H1 (cell line): ENCODE results near the gene POU2F1. TPM values are rescaled to one million over a fixed set of nuclear protein-coding genes. Genes with fewer than 3 reads are reported as not detected.

ENCODE experiments used
- CTCF ChIA-PET: fragments of 300-600 bp; sonication (Branson Sonifier 250); formaldehyde crosslinking; loops from one replicate; lab custom pipeline; 2021; ENCODE audit not compliant: partially characterized antibody; lab: Charles Lee
- POLR2A ChIA-PET: fragments of 300-600 bp; sonication (Branson Sonifier 250); formaldehyde crosslinking; loops from one replicate; lab custom pipeline; 2021; ENCODE audit warnings: inconsistent platforms; ENCODE audit not compliant: partially characterized antibody; lab: Charles Lee
- DNase-seq, 2 experiments: peaks; one replicate each; pipeline versions ENCODE4 v3.0.0 to v3.0.0-alpha.2; 2010 to 2022; ENCODE audit warnings: low spot score in 2 of 2, low read depth in 1 of 2, mixed read lengths in 1 of 2
- FAIRE-seq: peaks from 2 replicates; lab custom pipeline; 2011; peaks lifted over from hg19 to GRCh38; lab: Jason Lieb, UNC
- H2AFZ ChIP-seq: 2 replicates; pipeline ENCODE4 v1.8.1; 2012; ENCODE audit warnings: low read length, inconsistent platforms
- H2AK5ac ChIP-seq: 2 replicates; pipeline ENCODE4 v1.6.1; 2013; ENCODE audit warnings: low read depth, low read length
- H2BK120ac ChIP-seq: replicated peaks from 2 replicates; pipeline ENCODE3; 2013; ENCODE audit warnings: low read depth, low read length, inconsistent platforms
- H2BK12ac ChIP-seq: 2 replicates; pipeline ENCODE4 v1.6.1; 2013; ENCODE audit warnings: low read depth, low read length
- H2BK15ac ChIP-seq: 2 replicates; pipeline ENCODE4 v1.6.1; 2013; ENCODE audit warnings: low read length
- H2BK20ac ChIP-seq: 2 replicates; pipeline ENCODE4 v1.6.1; 2013; ENCODE audit warnings: low read length
- H2BK5ac ChIP-seq: 2 replicates; pipeline ENCODE4 v1.6.1; 2013; ENCODE audit warnings: low read depth, low read length
- H3K14ac ChIP-seq: 2 replicates; pipeline ENCODE4 v1.6.1; 2013; ENCODE audit warnings: inconsistent platforms; ENCODE audit not compliant: insufficient read length
- H3K18ac ChIP-seq: 2 replicates; pipeline ENCODE4 v1.6.1; 2013; ENCODE audit warnings: low read length; ENCODE audit errors: extremely low read depth
- H3K23ac ChIP-seq: 2 replicates; pipeline ENCODE4 v1.6.1; 2013; ENCODE audit warnings: inconsistent platforms; ENCODE audit not compliant: insufficient read length
- H3K23me2 ChIP-seq: 2 replicates; pipeline ENCODE4 v1.6.1; 2013; ENCODE audit warnings: low read depth, low read length
- H3K27ac ChIP-seq: 2 replicates; pipeline ENCODE4 v1.6.1; 2011; ENCODE audit warnings: low read depth, low read length, inconsistent platforms
- H3K27me3 ChIP-seq, 4 experiments: replicated peaks in 1 of 4; 1 replicate in 1 of 4; 2 replicates in 3 of 4; pipeline versions ENCODE4 v1.6.1 to v1.8.1; 2011 to 2013; ENCODE audit warnings: low read length in 3 of 4, mild to moderate bottlenecking in 3 of 4, inconsistent platforms in 2 of 4, mixed read lengths in 2 of 4, moderate library complexity in 1 of 4; ENCODE audit not compliant: control insufficient read depth in 3 of 4, insufficient read depth in 3 of 4; ENCODE audit errors: extremely low read depth in 1 of 4
- H3K36me3 ChIP-seq, 4 experiments: 2 replicates each; pipeline versions ENCODE4 v1.6.1 to v1.8.1; 2011 to 2013; ENCODE audit warnings: mild to moderate bottlenecking in 4 of 4, low read length in 3 of 4, moderate library complexity in 2 of 4, control low read depth in 1 of 4, inconsistent platforms in 1 of 4; ENCODE audit not compliant: insufficient read depth in 4 of 4, control insufficient read depth in 2 of 4
- H3K4ac ChIP-seq: replicated peaks from 2 replicates; pipeline ENCODE3; 2013; ENCODE audit warnings: low read length, low read depth, mixed read lengths, inconsistent platforms; ENCODE audit not compliant: insufficient read length
- H3K4me1 ChIP-seq, 4 experiments: replicated peaks in 1 of 4; 1 replicate in 1 of 4; 2 replicates in 3 of 4; pipeline versions ENCODE4 v1.6.1 to v1.8.1; 2011 to 2013; ENCODE audit warnings: low read length in 3 of 4, inconsistent platforms in 2 of 4, mixed read lengths in 1 of 4; ENCODE audit not compliant: insufficient read depth in 4 of 4, control insufficient read depth in 3 of 4
- H3K4me2 ChIP-seq, 2 experiments: 2 replicates each; pipeline versions ENCODE4 v1.6.1 to v1.8.1; 2011 to 2013; ENCODE audit warnings: low read depth in 2 of 2, low read length in 2 of 2, control low read depth in 1 of 2, inconsistent platforms in 1 of 2, mild to moderate bottlenecking in 1 of 2; ENCODE audit not compliant: insufficient read depth in 1 of 2
- H3K4me3 ChIP-seq, 4 experiments: fragments of 200-600, 300-600 bp in 1 of 4; sonication (generic), shearing (Covaris generic), sonication (Bioruptor Twin) in 1 of 4; 2 replicates each; pipeline versions ENCODE4 v1.5.1 to v1.8.1; 2011 to 2016; ENCODE audit warnings: low read length in 4 of 4, low read depth in 3 of 4, control low read depth in 2 of 4, inconsistent platforms in 2 of 4, mild to moderate bottlenecking in 2 of 4, mixed read lengths in 1 of 4, moderate library complexity in 1 of 4; ENCODE audit not compliant: insufficient read depth in 2 of 4; ENCODE audit errors: extremely low read depth in 1 of 4
- H3K56ac ChIP-seq: replicated peaks from 2 replicates; pipeline ENCODE3; 2013; ENCODE audit warnings: low read depth, mild to moderate bottlenecking, mixed read lengths, low read length, inconsistent platforms; ENCODE audit not compliant: insufficient read length
- H3K79me1 ChIP-seq: 2 replicates; pipeline ENCODE4 v1.6.1; 2013; ENCODE audit warnings: low read depth, low read length, control low read depth
- H3K79me2 ChIP-seq, 2 experiments: 2 replicates each; pipeline versions ENCODE4 v1.6.1 to v1.8.1; 2012 to 2013; ENCODE audit warnings: low read length in 2 of 2, mild to moderate bottlenecking in 2 of 2, inconsistent platforms in 1 of 2; ENCODE audit not compliant: insufficient read depth in 2 of 2, control insufficient read depth in 1 of 2
- H3K9ac ChIP-seq, 4 experiments: replicated peaks in 1 of 4; 1 replicate in 1 of 4; 2 replicates in 3 of 4; pipeline versions ENCODE4 v1.6.1 to v1.8.1; 2011 to 2013; ENCODE audit warnings: low read depth in 3 of 4, low read length in 3 of 4, control low read depth in 2 of 4, mild to moderate bottlenecking in 2 of 4, moderate library complexity in 2 of 4, inconsistent platforms in 1 of 4; ENCODE audit errors: extremely low read depth in 1 of 4
- H3K9me3 ChIP-seq, 2 experiments: 2 replicates each; pipeline versions ENCODE4 v1.6.1 to v1.8.1; 2012 to 2013; ENCODE audit warnings: mild to moderate bottlenecking in 2 of 2, moderate library complexity in 2 of 2, control low read depth in 1 of 2, inconsistent platforms in 1 of 2, low read depth in 1 of 2, low read length in 1 of 2, mixed read lengths in 1 of 2; ENCODE audit not compliant: insufficient read depth in 2 of 2
- H4K20me1 ChIP-seq, 2 experiments: replicated peaks in 1 of 2; 2 replicates each; pipeline versions ENCODE3 to v1.8.1; 2011 to 2013; ENCODE audit warnings: inconsistent platforms in 2 of 2, low read length in 2 of 2, mild to moderate bottlenecking in 1 of 2; ENCODE audit not compliant: insufficient read depth in 2 of 2, control insufficient read depth in 1 of 2
- H4K5ac ChIP-seq: 2 replicates; pipeline ENCODE4 v1.6.1; 2013; ENCODE audit warnings: low read length, low read depth, mixed read lengths, inconsistent platforms; ENCODE audit not compliant: insufficient read length
- H4K8ac ChIP-seq: 2 replicates; pipeline ENCODE4 v1.8.0; 2013; ENCODE audit warnings: mild to moderate bottlenecking, moderate library complexity, low read length, inconsistent platforms; ENCODE audit not compliant: insufficient read depth; ENCODE audit errors: extremely low read depth
- H4K91ac ChIP-seq: replicated peaks from 2 replicates; pipeline ENCODE3; 2013; ENCODE audit warnings: low read length, mixed read lengths, inconsistent platforms; ENCODE audit not compliant: insufficient read length
- BACH1 ChIP-seq: IDR thresholded peaks from 2 replicates; pipeline ENCODE4 v1.6.1; 2012; ENCODE audit warnings: low read length, improper control_type of control experiment
- CEBPB ChIP-seq: IDR thresholded peaks from 2 replicates; pipeline ENCODE4 v1.6.1; 2012; ENCODE audit warnings: low read depth, low read length
- CHD1 ChIP-seq: IDR thresholded peaks from 2 replicates; pipeline ENCODE4 v1.6.1; 2012; ENCODE audit warnings: low read depth, low read length, improper control_type of control experiment
- GTF2F1 ChIP-seq: IDR thresholded peaks from 2 replicates; pipeline ENCODE4 v1.6.1; 2012; ENCODE audit warnings: low read depth, low read length, improper control_type of control experiment, borderline replicate concordance
- HDAC6 ChIP-seq: IDR thresholded peaks from one replicate; pipeline ENCODE4 v1.7.1; 2012; ENCODE audit warnings: low read depth, mild to moderate bottlenecking, inconsistent platforms, low read length, moderate library complexity
- KDM1A ChIP-seq: fragments of 200-600, 300-600 bp; sonication (generic); IDR thresholded peaks from 2 replicates; pipeline ENCODE4 v1.7.1; 2016; ENCODE audit warnings: mild to moderate bottlenecking, low read length, borderline replicate concordance
- KDM5A ChIP-seq: fragments of 200-600 bp; IDR thresholded peaks from 2 replicates; pipeline ENCODE4 v1.7.1; 2012; ENCODE audit warnings: mild to moderate bottlenecking, low read length, inconsistent platforms, mixed read lengths
- POU5F1 ChIP-seq: IDR thresholded peaks from 2 replicates; pipeline ENCODE4 v1.6.1; 2011; ENCODE audit warnings: low read depth, mild to moderate bottlenecking, low read length, moderate library complexity
- SIN3A ChIP-seq, 2 experiments: IDR thresholded peaks in 1 of 2; conservative IDR thresholded peaks in 1 of 2; 2 replicates each; pipeline ENCODE4 v1.6.1; 2011 to 2012; ENCODE audit warnings: low read length in 2 of 2, improper control_type of control experiment in 1 of 2, low read depth in 1 of 2, mild to moderate bottlenecking in 1 of 2
- TCF12 ChIP-seq: IDR thresholded peaks from 2 replicates; pipeline ENCODE4 v1.6.1; 2011; ENCODE audit warnings: low read depth, mild to moderate bottlenecking, low read length
- YY1 ChIP-seq: IDR thresholded peaks from 2 replicates; pipeline ENCODE4 v1.6.1; 2011; ENCODE audit warnings: low read depth, mild to moderate bottlenecking, low read length
- WGBS, 2 experiments: shearing (Covaris generic) in 1 of 2; methylation state at CpG; one replicate each; pipeline versions ENCODE4 v1.1.6 to v1.1.7; 2013 to 2015; ENCODE audit warnings: low lambda C conversion rate in 2 of 2, mixed read lengths in 2 of 2, inconsistent platforms in 1 of 2, low coverage in 1 of 2, missing lambda C conversion rate in 1 of 2; ENCODE audit not compliant: insufficient replicate concordance in 2 of 2, insufficient coverage in 1 of 2, insufficient read length in 1 of 2; ENCODE audit errors: extremely low coverage in 1 of 2, missing lambda C conversion rate in 1 of 2; 5-methylcytosine and 5-hydroxymethylcytosine counted together
- polyA plus RNA-seq, 7 experiments: library from polyadenylated mRNA; depleted of rRNA in 3 of 7; stranded (reverse) in 5 of 7; unstranded in 2 of 7; fragments of >200 nt in 5 of 7; fragments of 200-250 nt in 2 of 7; gene quantifications; 1 replicate in 5 of 7; 2 replicates in 1 of 7; 4 replicates in 1 of 7; pipeline versions ENCODE4 v1.2.1 to v1.2.3, GENCODE V29; 2011 to 2013; ENCODE audit warnings: missing spikeins in 2 of 7, mixed read lengths in 2 of 7
- total RNA-seq: library from RNA; stranded (reverse); fragmentation: NEBNext Ultra II Directional; extraction: Animal tissue kit (Norgen Biotek cat#: 25700); gene quantifications from 2 replicates; pipeline ENCODE4 v1.2.1, GENCODE V29; 2021

Gene POU2F1
- total and polyA plus RNA-seq, 2 of the 8 experiments (the other 6 are each of a cell fraction or from before 2014, with no cell fraction given): 37.0 to 57.2 TPM

DNA sequence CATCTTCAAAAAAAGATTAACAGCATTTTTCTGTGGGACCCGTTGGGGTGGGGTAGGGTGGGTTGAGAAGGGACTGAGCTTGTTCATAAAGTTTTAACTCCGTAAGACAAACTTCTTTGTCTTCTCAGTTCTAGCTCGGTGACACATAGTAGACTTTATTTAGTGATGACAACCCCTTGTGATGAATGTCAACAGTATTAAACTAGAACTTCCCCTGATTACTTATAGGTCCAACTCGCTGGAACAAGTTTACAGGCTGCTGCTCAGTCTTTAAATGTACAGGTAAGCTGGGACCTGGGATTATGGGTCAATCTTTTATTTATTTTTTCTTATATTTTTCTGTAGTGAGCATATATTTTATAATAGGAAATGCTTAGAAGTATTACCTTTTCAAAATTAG lies 149.2 kb downstream of the POU2F1 start:
- Histone ChIP-seq H3K18ac (no peak overlapping the region), H2BK15ac (no peak overlapping the region), H2AFZ (no peak overlapping the region), H3K9me3 (no peaks in the 10 kb centered on the region), H4K20me1 (peaks cover 0 to 3% of the 10 kb centered on the region in 2 experiments), H2BK12ac (no peak overlapping the region), H3K4me3 (no peak overlapping the region), H3K4me1 (peaks cover 0 to 5% (median 3%) of the 10 kb centered on the region in 4 experiments; a peak in 4 of 7 replicates), H2BK5ac (no peak overlapping the region), H3K79me2 (peaks cover 0 to 7% of the 10 kb centered on the region in 2 experiments; a peak in 1 of 4 replicates), H3K9ac (no peak overlapping the region), H4K91ac (no peak overlapping the region), H2AK5ac (no peak overlapping the region), H3K14ac (no peak overlapping the region), H3K27ac (no peak overlapping the region), H3K23me2 (no peaks in the 10 kb centered on the region), H4K8ac (no peak overlapping the region), H3K79me1 (no peaks in the 10 kb centered on the region), H3K4ac (no peak overlapping the region), H3K4me2 (no peak overlapping the region), H2BK20ac (no peak overlapping the region), H2BK120ac (no peak overlapping the region), H3K36me3 (peaks cover 0 to 5% (median 2%) of the 10 kb centered on the region in 4 experiments; a peak in 3 of 8 replicates), H3K27me3 (no peaks in the 10 kb centered on the region), H3K23ac (no peak overlapping the region), H4K5ac (no peak overlapping the region), H3K56ac (no peak overlapping the region)
- ChIA-PET POLR2A (no interaction called here), CTCF (no interaction called here)
- FAIRE-seq (no peak), DNase-seq (no peak)
- WGBS, 2 experiments: 90% methylated on average over 4 of the region's 4 CpGs; no CpG with 5 or more reads in 1 of the 2 experiments
- TF ChIP-seq CHD1: no peak
- no peak for TF ChIP-seq CEBPB
- TF ChIP-seq KDM1A: no peak
- no peak for TF ChIP-seq KDM5A
- no peak for TF ChIP-seq SIN3A (conservative IDR thresholded peaks at IDR 0.05 in 1 of 2, IDR thresholded peaks at IDR 0.05 in 1 of 2; ENCODE audit: low read depth in 1 of 2, low read length in 2 of 2)
- no peak for TF ChIP-seq TCF12
- TF ChIP-seq YY1: no peak
- TF ChIP-seq HDAC6: no peak
- no peak for TF ChIP-seq BACH1
- TF ChIP-seq POU5F1: no peak
- no peak for TF ChIP-seq GTF2F1
